ENCODE measurements around the gene SLC33A1. TPM values are rescaled to one million over a fixed set of nuclear protein-coding genes. Genes with fewer than 3 reads are reported as not detected.

The SLC33A1 gene
- total RNA-seq, 1 experiment from 2014 or later, result 65.6 TPM

GRCh38 chr3:155885292-155885691 is 31.1 kb upstream of the SLC33A1 start:
- H3K4me1 Mint-ChIP-seq (ENCODE audit: insufficient read depth, unreplicated experiment), result peaks cover 32% of the 10 kb centered on the region
- intact Hi-C loops (cut with micrococcal nuclease), result no loop called here
- H3K9me3 Mint-ChIP-seq (ENCODE audit: unreplicated experiment), result no peaks in the 10 kb centered on the region

GRCh38 chr3:155884292-155884691 is 30.1 kb upstream of the SLC33A1 start:
- peak overlapping the region; percentile 4 for H3K27ac Mint-ChIP-seq (ENCODE audit: low read depth, unreplicated experiment)
- H3K9me3 Mint-ChIP-seq (ENCODE audit: unreplicated experiment), result no peaks in the 10 kb centered on the region
- no peaks in the 10 kb centered on the region for H3K36me3 Mint-ChIP-seq (ENCODE audit: insufficient read depth, unreplicated experiment)
- DNase-seq (ENCODE audit: unreplicated experiment), result no peak
- BruUV-seq (replicated peaks), result no TSS peak
- H3K27me3 Mint-ChIP-seq (ENCODE audit: insufficient read depth, unreplicated experiment), result no peaks in the 10 kb centered on the region
- H3K4me3 Mint-ChIP-seq (ENCODE audit: unreplicated experiment), result no peak overlapping the region
- peaks cover 28% of the 10 kb centered on the region for H3K4me1 Mint-ChIP-seq (ENCODE audit: insufficient read depth, unreplicated experiment)
- intact Hi-C loops (cut with micrococcal nuclease), result no loop called here
- no peak for TF ChIP-seq CTCF (IDR thresholded peaks at IDR 0.05; ENCODE audit: unreplicated experiment)
- ChIA-PET POLR2A (interaction anchor here (1.6 to 3.4 kb wide), 3 partner anchors 12 to 31 kb away, joined by 6 to 19 read pairs (median 8); partner anchors contain the start of gene SLC33A1), CTCF (interaction anchor here (0.7 to 1.5 kb wide), 4 partner anchors 13 to 78 kb away, joined by 3 to 4 read pairs (median 4); no protein-coding TSS in a partner anchor)

More at GRCh38 chr3:155885292-155885691, 31.1 kb upstream of the SLC33A1 start:
- no TSS peak for BruUV-seq (replicated peaks)
- no peaks in the 10 kb centered on the region for H3K36me3 Mint-ChIP-seq (ENCODE audit: insufficient read depth, unreplicated experiment)
- no peak overlapping the region for H3K4me3 Mint-ChIP-seq (ENCODE audit: unreplicated experiment)
- DNase-seq (ENCODE audit: unreplicated experiment), result no peak
- TF ChIP-seq CTCF (IDR thresholded peaks at IDR 0.05; ENCODE audit: unreplicated experiment), result no peak
- POLR2A ChIA-PET, result interaction anchor here (1.6 to 3.4 kb wide), 3 partner anchors 13 to 32 kb away, joined by 6 to 19 read pairs (median 8); partner anchors contain the start of gene SLC33A1
- peak overlapping the region; percentile 42 for H3K27ac Mint-ChIP-seq (ENCODE audit: low read depth, unreplicated experiment)
- CTCF ChIA-PET, result interaction anchor here (0.8 to 1.2 kb wide), 4 partner anchors 15 to 79 kb away, joined by 3 to 4 read pairs (median 4); no protein-coding TSS in a partner anchor
- H3K27me3 Mint-ChIP-seq (ENCODE audit: insufficient read depth, unreplicated experiment), result no peaks in the 10 kb centered on the region

GRCh38 chr3:155880286-155880685 is 26.1 kb upstream of the SLC33A1 start:
- POLR2A ChIA-PET, result no interaction called here
- TF ChIP-seq CTCF (IDR thresholded peaks at IDR 0.05; ENCODE audit: unreplicated experiment), result no peak
- Mint-ChIP-seq H3K27me3 (ENCODE audit: insufficient read depth, unreplicated experiment) (no peaks in the 10 kb centered on the region), H3K36me3 (ENCODE audit: insufficient read depth, unreplicated experiment) (no peaks in the 10 kb centered on the region), H3K9me3 (ENCODE audit: unreplicated experiment) (no peaks in the 10 kb centered on the region), H3K4me3 (ENCODE audit: unreplicated experiment) (no peak overlapping the region), H3K4me1 (ENCODE audit: insufficient read depth, unreplicated experiment) (peaks cover 24% of the 10 kb centered on the region), H3K27ac (ENCODE audit: low read depth, unreplicated experiment) (no peak overlapping the region)
- CTCF ChIA-PET, result no interaction called here
- intact Hi-C loops (cut with micrococcal nuclease), result no loop called here
- DNase-seq (ENCODE audit: unreplicated experiment), result no peak
- no TSS peak for BruUV-seq (replicated peaks)

GRCh38 chr3:155876503-155876902 is 22.3 kb upstream of the SLC33A1 start:
- CTCF ChIA-PET, result interaction anchor here (0.6 to 1.0 kb wide), 3 partner anchors 12 to 496 kb away, joined by 3 to 4 read pairs (median 3); no protein-coding TSS in a partner anchor
- Mint-ChIP-seq H3K9me3 (ENCODE audit: unreplicated experiment) (no peaks in the 10 kb centered on the region), H3K4me3 (ENCODE audit: unreplicated experiment) (no peak overlapping the region), H3K36me3 (ENCODE audit: insufficient read depth, unreplicated experiment) (peaks cover 7% of the 10 kb centered on the region), H3K27me3 (ENCODE audit: insufficient read depth, unreplicated experiment) (no peaks in the 10 kb centered on the region), H3K4me1 (ENCODE audit: insufficient read depth, unreplicated experiment) (peaks cover 25% of the 10 kb centered on the region), H3K27ac (ENCODE audit: low read depth, unreplicated experiment) (no peak overlapping the region)
- POLR2A ChIA-PET, result interaction anchor here (1.2 kb wide), 1 partner anchor 23 kb away, joined by 5 read pairs; no protein-coding TSS in a partner anchor
- intact Hi-C loops (cut with micrococcal nuclease), result no loop called here
- BruUV-seq (replicated peaks), result no TSS peak
- no peak for DNase-seq (ENCODE audit: unreplicated experiment)
- no peak for TF ChIP-seq CTCF (IDR thresholded peaks at IDR 0.05; ENCODE audit: unreplicated experiment)

All from MCF 10A (cell line).